Stimulated activated CD8-positive, alpha-beta memory T cell treated with anti-CD3 and anti-CD28 coated beads, Interleukin-7, amount 100 ng/mL, for 4 hours (primary cell): Measurements from ENCODE around the gene SMIM13.

Experiments used
- DNase-seq, 2 donors: peaks; one replicate each; pipeline ENCODE4 v3.0.0-alpha.2; 2020; ENCODE audit warnings: low read depth in 2 of 2

Gene SMIM13

DNA sequence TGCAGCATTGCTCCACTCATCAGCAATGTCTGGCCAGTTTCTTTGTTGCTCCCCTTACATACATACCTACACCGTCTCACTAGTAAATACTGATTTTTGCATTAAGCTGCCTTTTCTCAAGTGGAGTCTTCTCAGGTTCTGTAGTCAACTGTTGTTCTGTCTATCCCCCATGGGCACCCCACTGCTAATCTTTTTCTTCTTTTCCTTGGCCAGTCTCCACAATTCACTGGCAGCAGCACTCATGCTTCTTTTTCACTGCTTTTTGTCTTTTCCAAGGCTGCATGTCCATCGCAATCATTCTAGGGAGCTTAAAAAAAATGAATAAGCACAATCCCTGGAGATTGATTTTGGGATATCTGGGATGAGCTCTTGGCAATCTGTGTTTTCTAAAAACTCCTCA is 28.2 kb downstream of the SMIM13 start:
- DNase-seq = no peak

DNA sequence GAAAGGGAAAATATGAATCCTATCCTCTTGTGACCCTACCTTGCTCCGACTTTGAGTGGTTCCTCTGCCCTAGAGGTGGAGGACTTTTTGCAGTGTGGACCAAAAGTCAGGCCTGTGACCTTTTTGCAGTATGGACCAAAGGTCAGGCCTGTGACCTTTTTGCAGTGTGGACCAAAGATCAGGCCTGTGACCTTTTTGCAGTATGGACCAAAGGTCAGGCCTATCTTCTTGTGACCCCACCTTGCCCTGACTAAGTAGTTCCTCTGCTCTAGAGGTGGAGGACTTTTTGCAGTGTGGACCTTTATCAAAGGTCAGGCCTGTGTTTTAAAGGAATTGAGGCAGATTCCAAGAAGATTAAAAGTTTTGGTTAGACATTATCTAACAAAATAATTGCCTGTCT is 28.7 kb downstream of the SMIM13 start:
- no peak for DNase-seq

DNA sequence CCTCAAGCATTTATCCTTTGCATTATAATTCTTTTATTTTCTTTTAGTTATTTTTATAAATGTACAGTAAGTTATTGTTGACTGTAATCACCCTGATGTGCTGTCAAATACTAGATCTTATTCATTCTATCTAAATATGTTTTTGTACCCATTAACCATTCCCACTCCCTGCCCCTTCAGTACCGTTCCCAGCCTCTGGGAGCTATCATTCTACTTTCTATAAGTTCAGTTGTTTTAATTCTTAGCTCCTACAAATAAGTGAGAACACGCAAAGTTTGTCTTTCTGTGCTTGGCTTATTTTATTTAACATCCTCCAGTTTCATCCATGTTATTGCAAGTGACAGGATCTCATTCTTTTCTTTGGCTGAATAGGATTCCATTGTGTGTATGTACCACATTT is 30.3 kb downstream of the SMIM13 start:
- no peak for DNase-seq

DNA sequence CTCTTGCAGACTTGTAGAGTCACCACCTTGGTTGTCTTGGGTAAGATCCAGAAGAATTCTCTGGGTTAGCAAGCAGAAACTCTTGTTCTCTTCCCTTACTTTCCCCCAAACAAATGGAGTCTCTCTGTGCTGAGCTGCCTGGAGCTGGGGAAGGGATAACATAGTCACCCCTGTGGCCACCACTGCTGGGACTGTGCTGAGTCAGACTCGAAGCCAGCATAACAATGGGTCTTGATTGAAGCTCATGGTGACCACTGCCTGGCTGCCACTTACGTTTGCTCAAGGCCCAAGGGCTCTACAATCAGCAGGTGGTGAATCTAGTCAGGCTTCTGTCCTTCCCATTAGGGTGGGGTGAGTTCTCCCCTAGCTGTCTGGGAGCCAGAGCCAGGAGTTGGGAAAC is 33.2 kb downstream of the SMIM13 start:
- no peak for DNase-seq

DNA sequence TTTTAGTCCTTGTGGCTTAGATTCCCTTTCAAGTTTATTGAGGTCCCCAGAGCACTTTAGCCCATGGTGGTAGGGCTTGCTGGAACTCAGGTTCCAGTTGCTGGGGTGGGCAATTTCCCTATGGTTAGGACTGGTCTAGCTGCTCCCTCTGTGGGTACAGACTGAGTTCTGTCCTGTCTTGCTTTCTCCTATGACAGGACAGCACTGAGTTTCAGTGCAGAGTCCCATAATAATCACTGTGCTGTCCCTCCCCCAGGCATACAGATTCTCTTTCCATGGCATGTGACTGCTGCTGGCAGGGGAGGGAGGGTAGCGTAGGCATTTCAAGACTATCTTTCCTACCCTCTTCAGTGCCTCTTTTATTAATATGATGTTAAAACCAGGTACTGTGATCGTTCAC is 35.0 kb downstream of the SMIM13 start:
- no peak for DNase-seq

DNA sequence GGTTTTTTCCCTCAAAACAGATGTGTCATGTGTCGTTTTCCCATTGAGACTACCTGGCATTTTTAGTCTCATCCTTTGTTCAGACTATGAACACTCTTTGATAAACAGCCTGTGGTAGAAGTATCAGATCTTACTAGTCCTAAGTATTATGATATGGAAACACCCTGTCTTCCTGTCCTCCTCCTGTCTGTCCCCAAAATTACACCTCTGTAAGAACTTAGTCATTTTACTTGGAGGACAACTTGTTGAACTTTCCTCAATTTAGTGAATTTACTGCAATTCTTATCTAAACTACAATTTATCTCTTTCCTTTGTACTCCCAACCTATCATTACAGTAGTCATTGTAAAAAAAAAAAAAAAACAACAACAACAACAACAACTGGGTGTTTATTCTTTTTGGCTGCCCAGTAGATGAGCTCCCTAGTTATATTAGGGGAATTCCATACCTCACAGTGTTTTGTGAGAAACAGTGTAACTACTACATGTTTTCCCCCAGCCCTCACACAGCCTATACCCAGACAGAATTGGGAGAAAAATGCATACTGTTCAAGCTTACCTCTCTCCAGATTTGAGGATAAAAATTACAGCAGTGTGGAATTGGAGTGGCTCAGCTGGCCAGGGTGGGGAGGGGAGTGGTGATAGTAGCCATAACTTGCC is 36.4 kb downstream of the SMIM13 start:
- DNase-seq = no peak

DNA sequence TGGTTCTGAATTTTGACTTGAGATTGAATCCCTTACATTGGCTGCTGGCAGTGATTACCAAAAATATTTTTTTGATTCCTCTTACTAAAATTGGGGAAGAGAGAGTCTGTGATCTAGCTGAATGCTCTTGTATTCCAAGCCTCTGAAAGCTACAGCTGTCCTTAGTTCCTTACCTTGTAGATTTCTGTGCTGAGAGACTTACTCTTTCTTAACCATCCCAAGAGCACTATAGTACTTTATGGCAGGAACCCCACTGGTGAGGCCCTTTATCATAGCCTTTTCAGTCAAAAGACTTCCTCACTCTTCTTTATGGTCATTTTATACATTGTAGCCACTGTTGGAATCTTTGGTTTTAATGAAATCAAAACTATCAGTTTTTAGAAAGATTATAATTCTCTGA is 37.0 kb downstream of the SMIM13 start:
- DNase-seq = no peak

DNA sequence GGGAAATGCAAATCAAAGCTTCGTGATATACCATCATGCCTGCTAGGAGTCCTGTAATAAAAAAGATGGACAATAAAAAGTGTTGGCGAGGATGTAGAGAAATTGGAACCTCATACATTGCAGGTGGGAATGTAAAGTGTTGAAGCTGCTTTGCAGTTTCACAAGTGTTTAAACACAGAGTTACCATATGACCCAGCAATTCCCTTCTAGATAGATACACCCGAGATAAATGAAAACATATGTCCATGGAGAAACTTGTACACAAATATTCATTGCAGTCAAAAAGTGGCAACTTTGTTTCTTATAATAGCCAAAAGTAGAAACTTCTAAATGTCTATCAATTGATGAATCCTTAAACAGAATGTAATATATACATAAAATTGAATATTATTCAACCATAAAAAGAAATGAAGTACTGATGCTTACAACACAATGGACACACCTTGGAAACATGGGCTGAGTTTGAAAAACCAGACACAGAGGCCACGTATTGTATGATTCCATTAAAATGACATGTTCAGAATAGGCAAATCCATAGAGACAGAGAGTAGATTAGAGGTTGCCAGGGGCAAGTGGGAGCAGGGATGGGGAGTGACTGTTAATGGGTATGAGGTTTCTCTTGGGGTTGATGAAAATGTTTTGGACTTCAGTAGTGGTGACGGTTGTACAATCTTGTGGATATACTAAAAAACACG is 38.7 kb downstream of the SMIM13 start:
- DNase-seq = no peak

DNA sequence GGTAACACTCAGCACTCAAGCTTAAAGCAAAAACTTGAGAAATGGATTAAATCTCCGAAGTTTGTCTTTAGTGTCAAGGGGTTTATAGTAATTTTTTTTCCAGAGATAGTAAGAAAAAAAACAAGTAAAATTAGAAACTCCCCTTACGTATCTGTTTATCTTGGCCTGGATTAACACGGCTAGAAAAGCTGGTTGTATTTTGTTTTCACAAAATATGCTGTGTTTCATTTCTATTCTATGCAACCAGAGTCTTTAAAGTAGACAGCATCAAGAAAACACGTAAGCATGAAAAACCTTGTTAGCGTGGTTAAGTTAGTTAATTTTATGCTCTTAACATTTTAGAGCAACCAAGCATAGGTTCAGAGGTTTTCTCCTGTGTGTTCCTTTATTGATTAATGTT is 39.6 kb downstream of the SMIM13 start:
- no peak for DNase-seq

DNA sequence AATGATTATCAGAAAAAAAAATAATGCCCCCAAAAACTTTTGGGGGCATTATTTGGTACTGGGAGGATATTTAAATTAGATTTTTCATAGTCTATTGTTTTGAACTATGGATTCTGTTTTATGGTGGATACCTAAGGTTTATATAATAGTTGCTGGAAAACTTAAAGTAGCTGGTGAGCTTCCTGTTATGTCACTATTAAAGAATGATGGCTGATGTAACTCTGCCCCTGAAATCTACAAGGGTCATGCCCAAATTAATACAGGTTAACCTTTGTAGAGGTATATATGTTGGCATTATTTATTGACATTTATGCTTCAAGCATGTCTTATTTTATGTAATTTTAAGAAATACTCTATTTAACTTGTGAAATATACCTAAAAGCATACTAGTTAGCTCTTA is 43.2 kb downstream of the SMIM13 start:
- DNase-seq = no peak

DNA sequence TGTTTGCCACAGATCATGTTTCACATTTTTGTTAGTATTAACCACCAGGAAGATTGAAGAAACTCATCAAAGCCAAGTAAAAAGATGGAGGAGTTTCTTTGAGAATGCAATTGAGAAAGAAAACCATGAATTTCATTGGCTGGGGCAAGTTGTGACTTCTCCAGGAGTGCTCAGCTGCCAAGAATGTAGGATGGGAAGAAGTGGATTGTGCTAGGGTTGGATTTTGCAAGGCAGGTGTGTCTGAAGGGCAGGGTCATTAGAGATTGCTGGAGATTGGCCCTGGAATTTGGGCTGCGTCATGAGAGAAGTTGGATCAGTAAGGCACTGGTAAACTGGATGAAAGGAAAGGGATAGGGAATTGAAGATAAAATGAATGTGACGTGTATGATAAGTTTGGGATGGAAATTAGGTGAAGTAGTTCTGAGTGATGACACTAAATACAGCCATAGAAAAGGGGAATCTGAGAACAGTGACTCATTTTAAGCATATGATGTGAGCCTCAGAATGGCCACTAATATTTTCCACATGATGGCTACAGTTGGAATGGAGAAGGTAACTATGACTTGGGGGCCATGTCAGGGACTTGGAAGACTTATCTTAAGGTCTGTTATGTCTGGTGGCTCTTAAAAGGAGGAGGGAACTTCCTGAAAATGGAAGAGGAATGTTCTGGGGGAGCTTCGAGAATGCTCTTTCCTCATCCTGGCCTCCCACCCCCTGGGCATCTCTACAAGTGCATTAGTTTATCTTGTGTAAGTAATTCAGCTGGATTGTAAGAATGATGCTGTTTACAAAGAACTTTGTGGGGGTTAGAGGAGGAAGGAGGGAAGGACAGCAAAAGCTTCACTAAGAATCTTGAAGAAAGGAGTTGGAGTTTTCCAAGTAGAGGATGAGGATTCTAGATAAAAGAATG is 45.7 kb downstream of the SMIM13 start:
- no peak for DNase-seq

DNA sequence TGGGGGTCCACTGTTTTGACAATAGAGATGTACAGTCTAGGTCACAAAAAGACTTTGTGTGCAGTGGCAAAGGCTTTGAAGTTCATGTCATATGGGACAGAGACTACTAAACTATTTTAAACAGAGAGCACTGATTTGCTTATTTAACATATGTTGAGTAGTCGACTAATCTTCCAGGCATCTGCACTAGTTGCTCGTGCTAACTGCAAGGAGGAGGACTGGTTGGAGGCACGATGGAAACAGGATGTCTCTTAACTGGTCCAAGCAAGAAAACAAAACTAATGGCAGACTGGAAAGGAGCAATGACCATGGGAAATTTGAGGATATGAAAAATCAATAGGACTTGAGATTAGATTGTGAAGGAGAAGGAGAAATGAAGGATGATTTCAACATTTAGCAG is 46.4 kb downstream of the SMIM13 start:
- no peak for DNase-seq

DNA sequence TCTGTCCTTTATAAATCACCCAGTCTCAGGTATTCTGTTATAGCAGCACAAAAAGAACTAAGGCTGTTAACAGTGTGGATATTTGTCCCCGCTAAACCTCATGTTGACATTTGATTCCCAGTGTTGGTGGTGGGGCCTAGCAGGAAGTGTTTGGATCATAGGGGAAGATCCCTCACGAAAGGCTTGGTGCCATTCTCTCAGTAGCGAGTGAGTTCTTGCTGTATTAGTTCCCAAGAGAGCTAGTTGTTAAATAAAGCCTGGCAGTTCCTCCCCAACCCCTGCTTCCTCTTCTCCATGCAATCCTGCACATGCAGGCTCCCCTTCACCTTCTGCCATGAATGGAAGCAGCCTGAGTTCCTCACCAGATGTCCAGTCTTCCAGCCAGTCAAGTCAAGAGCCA is 47.7 kb downstream of the SMIM13 start:
- no peak for DNase-seq

DNA sequence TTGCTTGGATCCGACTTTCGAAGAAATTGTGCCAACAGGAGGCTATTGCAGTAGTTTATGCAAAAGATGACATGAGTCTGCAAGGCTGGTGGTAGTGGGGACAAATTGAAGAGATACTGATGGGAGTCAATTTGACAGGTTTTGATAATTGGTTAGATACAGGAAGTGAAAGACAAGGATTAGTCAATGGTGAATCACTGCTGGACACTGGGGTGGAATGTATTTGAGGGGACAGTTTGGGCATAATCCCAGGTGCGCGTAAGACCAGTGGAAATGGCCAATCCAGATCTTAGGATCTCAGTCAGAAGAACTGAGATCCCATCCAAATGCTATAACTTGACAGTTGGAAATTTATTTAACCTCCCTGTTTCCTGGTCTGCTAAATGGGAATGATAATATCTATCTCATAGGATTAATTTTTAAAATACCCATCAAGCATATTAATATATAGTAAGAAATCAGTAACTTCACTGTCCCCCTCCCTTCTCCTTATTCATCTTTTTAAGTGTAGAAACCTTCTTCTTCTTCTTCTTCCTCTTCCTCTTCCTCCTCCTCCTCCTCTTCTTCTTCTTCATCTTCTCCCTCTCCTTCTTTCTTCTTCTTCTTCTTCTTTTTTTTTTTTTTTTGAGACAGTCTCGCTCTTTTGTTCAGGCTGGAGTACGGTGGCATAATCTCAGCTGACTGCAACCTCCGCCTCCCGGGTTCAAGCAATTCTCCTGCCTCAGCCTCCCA is 48.8 kb downstream of the SMIM13 start:
- no peak for DNase-seq

DNA sequence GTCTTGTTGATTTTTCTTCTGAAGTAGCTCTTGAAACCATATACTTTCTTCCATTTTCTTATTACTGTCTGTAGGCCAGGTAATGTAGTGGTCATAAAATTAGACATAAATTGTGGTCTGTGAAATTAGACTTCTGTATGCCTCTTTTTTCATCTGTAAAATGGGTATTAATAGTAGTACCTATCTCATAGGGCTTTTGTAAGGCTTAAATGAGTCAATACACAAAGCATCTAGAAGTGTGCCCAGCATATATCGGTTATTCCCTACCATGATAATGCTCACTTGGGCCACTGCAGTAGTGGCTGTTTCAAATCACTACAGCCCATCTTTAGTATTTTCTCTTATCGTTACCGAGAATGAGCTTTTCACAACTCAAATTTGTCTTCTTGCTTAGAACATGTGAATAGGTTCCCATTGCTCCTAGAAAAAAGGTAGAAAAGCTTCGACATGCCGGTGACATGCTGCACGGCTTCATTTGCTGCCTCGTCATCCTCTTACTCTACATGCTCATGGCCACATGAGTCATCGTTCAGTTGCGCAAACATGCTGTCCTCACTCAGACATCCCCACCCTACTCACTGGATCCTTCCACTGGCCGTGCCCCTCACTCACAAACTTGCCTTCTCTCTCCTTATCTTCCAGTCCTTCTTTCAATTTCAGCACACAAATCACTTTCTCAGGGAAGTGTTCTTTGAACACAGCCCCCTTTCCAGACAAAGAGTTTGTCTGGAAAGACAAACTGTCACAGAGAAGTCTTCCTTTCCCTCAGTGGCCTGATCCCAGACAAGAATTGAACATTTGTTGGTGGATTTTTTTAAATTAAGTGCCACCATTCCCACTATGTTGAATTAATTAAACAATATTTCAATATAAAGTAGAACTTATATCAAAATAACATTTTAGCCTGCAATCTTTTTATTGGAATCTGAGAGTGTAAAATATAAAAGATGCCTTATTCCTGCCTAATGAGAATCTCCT is 50.0 kb downstream of the SMIM13 start:
- no peak for DNase-seq

DNA sequence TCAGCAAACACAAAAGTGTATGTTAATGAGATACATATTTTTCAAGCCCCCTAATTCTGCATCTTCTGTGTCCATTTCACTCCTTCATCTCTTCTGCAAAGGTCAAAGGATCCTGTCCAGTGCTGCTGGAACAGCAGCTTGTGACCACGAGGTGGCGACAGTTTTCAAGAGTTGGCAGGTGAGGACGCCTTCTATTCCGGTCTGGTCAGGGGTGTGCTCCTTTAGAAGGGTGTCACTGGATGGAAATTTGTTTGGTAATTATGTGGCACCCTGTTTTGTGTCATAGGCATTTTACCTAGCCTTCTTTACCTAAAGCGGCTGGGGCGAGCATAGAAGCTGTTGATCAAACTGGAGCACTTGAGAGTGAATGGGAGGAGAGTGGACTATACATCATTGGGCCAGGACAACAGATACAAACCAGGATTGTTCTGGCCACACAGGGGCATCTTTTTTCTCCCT is 50.8 kb downstream of the SMIM13 start:
- peak; percentile 52 to 59 for DNase-seq

DNA sequence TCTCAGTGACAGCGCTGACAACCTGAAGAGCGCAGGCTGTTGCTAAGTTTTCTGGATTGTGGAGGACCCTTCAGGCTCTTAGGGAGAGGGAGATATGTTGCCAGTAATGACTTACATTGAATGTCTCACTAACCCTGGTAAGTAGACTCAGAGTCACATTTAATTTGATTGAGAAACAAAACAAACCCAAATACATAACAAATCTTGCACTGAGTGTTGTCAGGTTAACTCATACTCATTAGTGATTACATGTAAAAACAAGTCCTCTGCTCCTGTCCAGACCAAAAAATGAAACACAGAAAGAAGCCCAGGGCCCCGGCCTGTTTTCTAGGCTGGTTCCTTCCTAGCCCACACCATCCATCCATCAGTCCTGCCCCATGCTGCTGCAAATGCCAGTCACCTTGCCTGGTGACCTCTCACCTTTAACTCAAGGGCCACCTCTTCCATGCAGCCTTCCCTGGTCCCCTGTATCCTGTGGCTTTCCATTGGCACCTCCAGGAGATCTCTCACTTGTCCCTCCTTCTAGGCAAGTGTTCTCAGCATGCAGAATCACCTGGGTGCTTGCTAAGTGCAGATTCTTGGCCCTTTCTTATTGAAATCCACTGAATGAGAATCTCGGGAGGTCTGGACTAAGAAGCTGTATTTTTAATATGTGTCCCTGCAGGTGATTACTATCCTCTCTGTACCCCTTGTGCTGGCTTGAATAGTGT is 52.6 kb downstream of the SMIM13 start:
- no peak for DNase-seq

DNA sequence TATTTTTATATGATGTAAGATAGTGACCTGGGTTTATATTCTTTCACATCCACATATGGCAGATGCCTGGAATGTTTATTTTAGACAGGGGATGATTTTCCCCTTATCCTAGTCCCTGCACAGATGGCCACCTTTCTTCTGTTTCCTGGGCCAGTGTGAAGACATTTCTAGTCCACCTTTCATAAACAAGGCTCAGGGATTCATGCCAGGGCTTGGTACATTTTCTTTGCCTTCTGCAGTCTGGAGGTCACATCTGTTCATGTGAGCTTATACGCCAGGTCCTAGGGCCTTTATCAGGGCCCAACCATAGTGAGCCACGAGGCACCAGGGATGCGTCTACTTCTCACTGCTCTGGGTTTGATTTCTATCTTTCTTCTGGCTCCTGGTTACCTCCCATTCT is 55.9 kb downstream of the SMIM13 start:
- no peak for DNase-seq

DNA sequence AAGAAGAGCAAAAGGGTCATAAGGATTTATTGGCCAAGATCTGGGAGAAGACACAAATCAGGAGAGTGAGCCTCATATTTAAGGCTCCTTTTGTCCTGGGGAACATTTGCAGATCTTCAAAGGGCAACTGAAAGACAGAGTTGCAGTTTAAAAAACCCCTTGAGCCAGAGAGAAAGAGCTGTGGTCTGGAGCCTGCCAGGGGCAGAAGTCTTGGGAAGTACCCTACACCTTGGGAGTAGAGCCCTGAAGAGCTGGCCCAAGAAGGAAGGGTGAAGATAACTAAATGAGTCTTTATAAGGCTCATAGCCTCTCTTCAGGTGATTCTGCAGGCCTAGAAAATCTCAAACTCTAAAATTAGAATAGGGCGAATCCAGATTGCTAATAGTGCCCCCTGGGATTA is 57.9 kb downstream of the SMIM13 start:
- no peak for DNase-seq

DNA sequence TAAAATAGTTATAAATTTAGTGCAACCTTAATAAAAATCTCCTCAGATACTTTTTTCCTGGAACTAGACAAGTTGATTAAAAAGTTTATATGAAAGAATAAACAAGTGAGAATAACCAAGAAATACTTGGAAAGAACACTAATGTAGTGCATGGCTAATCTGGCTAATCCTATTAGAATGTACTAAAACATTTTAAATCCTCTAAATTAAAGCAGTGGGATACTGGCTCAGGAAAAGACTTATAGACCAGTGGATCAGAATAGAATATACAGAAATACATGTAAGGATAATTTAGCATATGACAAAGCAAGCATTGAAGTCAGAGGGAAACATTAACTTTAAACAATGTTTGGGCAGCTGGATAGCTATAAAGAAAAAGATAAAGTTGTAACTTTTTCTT is 58.9 kb downstream of the SMIM13 start:
- DNase-seq = no peak
